Neutrophil (primary cell): Measurements from ENCODE around the gene FGF14.

Experiments
- H3K27ac ChIP-seq: fragments of 200-600 bp; sonication (generic); 2 replicates; pipeline ENCODE4 v1.5.1; 2016; ENCODE audit warnings: mild to moderate bottlenecking, moderate library complexity
- H3K27me3 ChIP-seq: fragments of 200-600 bp; sonication (generic); 2 replicates; pipeline ENCODE4 v1.6.0; 2016; ENCODE audit warnings: mild to moderate bottlenecking
- H3K36me3 ChIP-seq: fragments of 200-600 bp; sonication (generic); 2 replicates; pipeline ENCODE4 v1.5.1; 2017
- H3K4me1 ChIP-seq, 2 experiments: fragments of 200-600 bp in 1 of 2; sonication (generic) in 1 of 2; 1 replicate in 1 of 2; 2 replicates in 1 of 2; pipeline versions ENCODE4 v1.5.1 to v1.6.1; 2013 to 2016; ENCODE audit warnings: low read depth in 1 of 2, low read length in 1 of 2, mild to moderate bottlenecking in 1 of 2, moderate library complexity in 1 of 2; ENCODE audit not compliant: control insufficient read depth in 1 of 2, insufficient read depth in 1 of 2
- H3K4me3 ChIP-seq, 2 experiments: fragments of 200-600 bp in 1 of 2; sonication (generic) in 1 of 2; 1 replicate in 1 of 2; 2 replicates in 1 of 2; pipeline ENCODE4 v1.5.1; 2013 to 2016; ENCODE audit warnings: low read depth in 1 of 2, low read length in 1 of 2, mild to moderate bottlenecking in 1 of 2, moderate library complexity in 1 of 2
- H3K9me3 ChIP-seq: fragments of 200-600 bp; sonication (generic); 2 replicates; pipeline ENCODE4 v1.5.1; 2016
- CTCF ChIP-seq: fragments of 200-600 bp; sonication (generic); IDR thresholded peaks from 2 replicates; pipeline ENCODE4 v1.5.1; 2016; ENCODE audit warnings: antibody characterized with exemption

Gene FGF14

GRCh38 chr13:101998129-101998528, 403.7 kb downstream of the FGF14 start:
- Histone ChIP-seq H3K4me1 (no peaks in the 10 kb centered on the region), H3K9me3 (no peaks in the 10 kb centered on the region), H3K36me3 (no peaks in the 10 kb centered on the region), H3K27me3 (no peaks in the 10 kb centered on the region), H3K4me3 (no peak overlapping the region), H3K27ac (no peak overlapping the region)
- no peak for TF ChIP-seq CTCF

GRCh38 chr13:101996954-101997353, 404.9 kb downstream of the FGF14 start:
- no peak overlapping the region for H3K27ac ChIP-seq
- no peaks in the 10 kb centered on the region for H3K36me3 ChIP-seq
- H3K9me3 ChIP-seq: no peaks in the 10 kb centered on the region
- no peak overlapping the region for H3K4me3 ChIP-seq
- no peak for TF ChIP-seq CTCF
- no peaks in the 10 kb centered on the region for H3K4me1 ChIP-seq
- H3K27me3 ChIP-seq: no peaks in the 10 kb centered on the region

- TF ChIP-seq CTCF: no peak
- Histone ChIP-seq H3K4me3 (no peak overlapping the region), H3K27ac (no peak overlapping the region), H3K4me1 (no peaks in the 10 kb centered on the region), H3K36me3 (no peaks in the 10 kb centered on the region), H3K9me3 (no peaks in the 10 kb centered on the region), H3K27me3 (no peaks in the 10 kb centered on the region)
Observed at GRCh38 chr13:101989798-101990350, 412.0 kb downstream of the FGF14 start.

GRCh38 chr13:101988140-101988539, 413.7 kb downstream of the FGF14 start:
- H3K4me3 ChIP-seq: no peak overlapping the region
- H3K36me3 ChIP-seq: no peaks in the 10 kb centered on the region
- H3K9me3 ChIP-seq: no peaks in the 10 kb centered on the region
- no peak overlapping the region for H3K27ac ChIP-seq
- H3K4me1 ChIP-seq: no peaks in the 10 kb centered on the region
- no peaks in the 10 kb centered on the region for H3K27me3 ChIP-seq
- no peak for TF ChIP-seq CTCF

DNA sequence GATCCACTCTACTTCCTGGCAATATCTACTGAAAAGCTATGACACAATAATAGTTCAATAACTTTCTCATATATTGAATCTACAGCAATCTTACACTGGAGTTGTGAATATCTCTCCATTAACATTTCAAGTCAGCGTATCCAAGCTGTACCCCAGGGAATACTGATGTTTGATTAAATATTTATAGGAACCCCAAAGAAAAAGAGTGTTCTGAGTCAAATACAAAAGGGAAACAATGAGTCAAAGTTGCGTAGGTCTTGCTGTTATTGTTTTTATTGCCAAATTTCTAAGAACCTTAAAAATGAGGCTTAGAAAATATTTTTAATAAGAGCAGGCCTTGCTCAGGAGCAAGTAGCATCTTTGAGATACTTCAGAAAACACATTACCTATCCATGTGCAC, 415.5 kb downstream of the FGF14 start:
- TF ChIP-seq CTCF: no peak
- no peaks in the 10 kb centered on the region for H3K9me3 ChIP-seq
- H3K36me3 ChIP-seq: no peaks in the 10 kb centered on the region
- H3K27ac ChIP-seq: no peak overlapping the region
- no peak overlapping the region for H3K4me3 ChIP-seq
- no peaks in the 10 kb centered on the region for H3K4me1 ChIP-seq
- no peaks in the 10 kb centered on the region for H3K27me3 ChIP-seq

DNA sequence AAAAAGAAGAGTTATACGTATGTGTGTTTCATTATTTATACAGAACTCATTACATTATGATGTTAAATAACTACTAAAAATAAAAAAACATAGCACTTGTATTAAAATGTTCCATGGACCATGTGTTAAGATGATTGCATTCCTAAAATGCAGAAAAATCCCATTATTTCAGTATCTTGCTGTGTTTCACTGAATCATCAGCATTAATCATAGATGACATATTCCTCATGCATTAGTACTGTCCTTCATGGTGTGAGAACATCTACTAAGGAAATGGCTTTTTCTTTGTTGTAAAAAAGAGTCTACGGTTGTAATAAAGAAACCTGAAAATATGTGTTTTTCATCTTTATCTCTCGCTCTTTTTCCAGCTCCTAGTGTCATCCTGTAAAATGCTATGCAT, 416.5 kb downstream of the FGF14 start:
- no peaks in the 10 kb centered on the region for H3K4me1 ChIP-seq
- no peak overlapping the region for H3K27ac ChIP-seq
- no peaks in the 10 kb centered on the region for H3K36me3 ChIP-seq
- TF ChIP-seq CTCF: no peak
- H3K9me3 ChIP-seq: no peaks in the 10 kb centered on the region
- no peaks in the 10 kb centered on the region for H3K27me3 ChIP-seq
- H3K4me3 ChIP-seq: no peak overlapping the region
